GM12891 (cell line): Measurements from ENCODE around the gene LILRA5. TPM values are rescaled to one million over a fixed set of nuclear protein-coding genes. Genes with fewer than 3 reads are reported as not detected.
"Not testable (repeated sequence)": the region's sequence is repeated elsewhere in the genome, so short reads cannot be mapped to it uniquely, and the experiment has no call there.

Experiments
- DNase-seq: peaks from one replicate; pipeline ENCODE4 v3.0.0; 2011; ENCODE audit warnings: low spot score; ENCODE audit not compliant: insufficient read length
- FAIRE-seq: peaks from 2 replicates; lab custom pipeline; 2011; peaks lifted over from hg19 to GRCh38; lab: Jason Lieb, UNC
- PAX5 ChIP-seq: IDR thresholded peaks from 2 replicates; pipeline ENCODE4 v1.6.1; 2011; ENCODE audit warnings: low read length, moderate library complexity, mild to moderate bottlenecking; ENCODE audit not compliant: insufficient read depth, severe bottlenecking
- POLR2A ChIP-seq: IDR thresholded peaks from 2 replicates; pipeline ENCODE4 v1.6.1; 2011; ENCODE audit warnings: low read depth, low read length, control low read depth
- POLR2AphosphoS5 ChIP-seq: IDR thresholded peaks from 2 replicates; pipeline ENCODE4 v1.6.1; 2011; ENCODE audit warnings: low read depth, low read length, control low read depth
- POU2F2 ChIP-seq: IDR thresholded peaks from 2 replicates; pipeline ENCODE4 v1.6.1; 2011; ENCODE audit warnings: low read depth, mild to moderate bottlenecking, control low read depth, low read length, moderate library complexity
- SPI1 ChIP-seq: IDR thresholded peaks from 2 replicates; pipeline ENCODE4 v1.6.1; 2011; ENCODE audit warnings: low read depth, low read length, control low read depth
- TAF1 ChIP-seq: IDR thresholded peaks from 2 replicates; pipeline ENCODE4 v1.6.1; 2011; ENCODE audit warnings: low read depth, low read length, control low read depth
- polyA plus RNA-seq: library from polyadenylated mRNA; unstranded; fragments of >200 nt; gene quantifications from one replicate; pipeline ENCODE4 v1.2.1, GENCODE V29; 2012; ENCODE audit warnings: low read depth, missing spikeins, inconsistent platforms; ENCODE audit not compliant: missing spikeins

The LILRA5 gene
- not detected for polyA plus RNA-seq

- DNase-seq = no peak
- no peak for FAIRE-seq
- no peak for TF ChIP-seq PAX5
- TF ChIP-seq SPI1 = peak; percentile 83
Observed at GRCh38 chr19:54312436-54313377, at the start of gene LILRA5. TSS of gene LILRA5 (minus strand) at chr19:54313166. CDS start at chr19:54313019, 147 bp downstream.

GRCh38 chr19:54361680-54362422, 48.9 kb upstream of the LILRA5 start:
- FAIRE-seq = peak; percentile 96
- DNase-seq = not testable (repeated sequence)

GRCh38 chr19:54359149-54359820, 46.3 kb upstream of the LILRA5 start:
- FAIRE-seq = peak; percentile 100
- DNase-seq = not testable (repeated sequence)

- no peak for FAIRE-seq
- no peak for DNase-seq
- TF ChIP-seq SPI1 = no peak
Observed at GRCh38 chr19:54357381-54357780, 44.4 kb upstream of the LILRA5 start.

GRCh38 chr19:54356444-54357056, 43.6 kb upstream of the LILRA5 start:
- FAIRE-seq = no peak
- TF ChIP-seq PAX5 (no peak), SPI1 (no peak), POU2F2 (no peak), TAF1 (no peak), POLR2AphosphoS5 (no peak), POLR2A (no peak)
- DNase-seq = no peak

GRCh38 chr19:54355675-54356074, 42.7 kb upstream of the LILRA5 start:
- no peak for FAIRE-seq
- no peak for DNase-seq
- TF ChIP-seq POLR2AphosphoS5 (no peak), TAF1 (no peak), PAX5 (no peak), POU2F2 (no peak), POLR2A (no peak)

GRCh38 chr19:54354761-54355160, 41.8 kb upstream of the LILRA5 start:
- FAIRE-seq = no peak

GRCh38 chr19:54352546-54352945, 39.6 kb upstream of the LILRA5 start:
- TF ChIP-seq POLR2A = no peak
- TF ChIP-seq TAF1 = no peak
- no peak for TF ChIP-seq POLR2AphosphoS5
- no peak for TF ChIP-seq SPI1
- no peak for TF ChIP-seq PAX5
- no peak for TF ChIP-seq POU2F2
- no peak for FAIRE-seq
- DNase-seq = no peak

More at GRCh38 chr19:54354761-54355160, 41.8 kb upstream of the LILRA5 start:
- DNase-seq = no peak
- TF ChIP-seq POLR2AphosphoS5 = no peak
- no peak for TF ChIP-seq SPI1
- TF ChIP-seq POLR2A = no peak
- TF ChIP-seq POU2F2 = no peak
- no peak for TF ChIP-seq TAF1
- TF ChIP-seq PAX5 = no peak

- DNase-seq (no peak), FAIRE-seq (no peak)
- TF ChIP-seq POLR2AphosphoS5 = no peak
- TF ChIP-seq TAF1 = no peak
- no peak for TF ChIP-seq POU2F2
- TF ChIP-seq PAX5 = no peak
- TF ChIP-seq POLR2A = no peak
- TF ChIP-seq SPI1 = no peak
Observed at GRCh38 chr19:54352041-54352440, 39.1 kb upstream of the LILRA5 start.

- no peak for FAIRE-seq
- no peak for TF ChIP-seq PAX5
- no peak for TF ChIP-seq POLR2A
- TF ChIP-seq POLR2AphosphoS5 = no peak
- no peak for TF ChIP-seq TAF1
- no peak for TF ChIP-seq SPI1
- no peak for TF ChIP-seq POU2F2
- DNase-seq = no peak
Observed at GRCh38 chr19:54351474-54351873, 38.5 kb upstream of the LILRA5 start.
